Tibial nerve (tissue), 3 donors: ENCODE results near the gene SLC35F1.

Experiments used
- EP300 ChIP-seq, 2 donors: sonication (generic); formaldehyde crosslinking; IDR thresholded peaks; one replicate each; pipeline ENCODE4 v1.6.1; 2017; ENCODE audit warnings: antibody characterized with exemption in 2 of 2, mild to moderate bottlenecking in 1 of 2
- POLR2A ChIP-seq, 2 donors: fragments of 450-650 bp; IDR thresholded peaks; one replicate each; pipeline ENCODE4 v1.6.1; 2017; ENCODE audit warnings: antibody characterized with exemption in 2 of 2, mild to moderate bottlenecking in 2 of 2, moderate library complexity in 2 of 2

- TF ChIP-seq EP300 (IDR thresholded peaks at IDR 0.05), result no peak
- no peak for TF ChIP-seq POLR2A (IDR thresholded peaks at IDR 0.05)
Measured at GRCh38 chr6:118228886-118229285, 321.8 kb downstream of the SLC35F1 start.
